ENCODE measurements around the gene ZFTA.

Gene ZFTA

GRCh38 chr11:63720611-63721010 lies 48.0 kb downstream of the ZFTA start:
- no peaks in the 10 kb centered on the region; the same call in 1 of the 2 replicates for H3K36me3 ChIP-seq
- H3K4me3 ChIP-seq (ENCODE audit: low read depth, low read length), result no peak overlapping the region
- no peak for DNase-seq
- no peak for TF ChIP-seq CTCF (IDR thresholded peaks at IDR 0.05; ENCODE audit: low read depth, low read length)
- H3K4me1 ChIP-seq, result no peaks in the 10 kb centered on the region
- no peaks in the 10 kb centered on the region for H3K27me3 ChIP-seq
- no peaks in the 10 kb centered on the region for H3K9me3 ChIP-seq

- DNase-seq, result no peak
- no peaks in the 10 kb centered on the region; the same call in 1 of the 2 replicates for H3K36me3 ChIP-seq
- no peak for TF ChIP-seq CTCF (IDR thresholded peaks at IDR 0.05; ENCODE audit: low read depth, low read length)
Measured at GRCh38 chr11:63719987-63720386, 48.6 kb downstream of the ZFTA start.

GRCh38 chr11:63719001-63719400 lies 49.6 kb downstream of the ZFTA start:
- H3K4me1 ChIP-seq, result no peaks in the 10 kb centered on the region

More at GRCh38 chr11:63719987-63720386, 48.6 kb downstream of the ZFTA start:
- Histone ChIP-seq H3K4me1 (no peaks in the 10 kb centered on the region), H3K27me3 (no peaks in the 10 kb centered on the region), H3K9me3 (no peaks in the 10 kb centered on the region), H3K4me3 (ENCODE audit: low read depth, low read length) (no peak overlapping the region)

More at GRCh38 chr11:63719001-63719400, 49.6 kb downstream of the ZFTA start:
- no peak overlapping the region for H3K4me3 ChIP-seq (ENCODE audit: low read depth, low read length)
- no peaks in the 10 kb centered on the region for H3K27me3 ChIP-seq
- H3K36me3 ChIP-seq, result no peaks in the 10 kb centered on the region; the same call in 1 of the 2 replicates
- DNase-seq, result no peak
- TF ChIP-seq CTCF (IDR thresholded peaks at IDR 0.05; ENCODE audit: low read depth, low read length), result no peak
- H3K9me3 ChIP-seq, result no peaks in the 10 kb centered on the region

Data from BE2C (cell line).